ENCODE results near the gene MYG1. TPM values are rescaled to one million over a fixed set of nuclear protein-coding genes. Genes with fewer than 3 reads are reported as not detected.

MYG1 gene
- total RNA-seq, 1 donor from 2014 or later = 48.8 TPM

GRCh38 chr12:53352331-53353256 lies 53.1 kb downstream of the MYG1 start:
- Mint-ChIP-seq H3K4me1 (peaks cover 8% of the 10 kb centered on the region), H3K27me3 (ENCODE audit: insufficient read depth, low read depth) (peaks cover 7% of the 10 kb centered on the region), H3K9me3 (no peaks in the 10 kb centered on the region), H3K4me3 (no peak overlapping the region), H3K27ac (peak overlapping the region; percentile 40), H3K36me3 (no peaks in the 10 kb centered on the region)
- Histone ChIP-seq H2AFZ (replicated peaks) (peak overlapping the region; percentile 70), H3K4me1 (no peaks in the 10 kb centered on the region), H3K4me3 (no peak overlapping the region), H3K4me2 (no peak overlapping the region), H3K27me3 (no peaks in the 10 kb centered on the region), H4K20me1 (ENCODE audit: low read depth) (no peaks in the 10 kb centered on the region), H3K79me2 (ENCODE audit: low read depth) (no peaks in the 10 kb centered on the region), H3K9me3 (ENCODE audit: low read depth) (no peaks in the 10 kb centered on the region), H3K9ac (no peak overlapping the region), H3K36me3 (no peaks in the 10 kb centered on the region), H3F3A (ENCODE audit: low read depth) (no peaks in the 10 kb centered on the region), H3K27ac (no peak overlapping the region)
- DNase-seq (ENCODE audit: low spot score) = peak; percentile 89
- TF ChIP-seq EZH2phosphoT487 (IDR thresholded peaks at IDR 0.05) (no peak), CTCF (IDR thresholded peaks at IDR 0.05) (peak; percentile 91)

DNA sequence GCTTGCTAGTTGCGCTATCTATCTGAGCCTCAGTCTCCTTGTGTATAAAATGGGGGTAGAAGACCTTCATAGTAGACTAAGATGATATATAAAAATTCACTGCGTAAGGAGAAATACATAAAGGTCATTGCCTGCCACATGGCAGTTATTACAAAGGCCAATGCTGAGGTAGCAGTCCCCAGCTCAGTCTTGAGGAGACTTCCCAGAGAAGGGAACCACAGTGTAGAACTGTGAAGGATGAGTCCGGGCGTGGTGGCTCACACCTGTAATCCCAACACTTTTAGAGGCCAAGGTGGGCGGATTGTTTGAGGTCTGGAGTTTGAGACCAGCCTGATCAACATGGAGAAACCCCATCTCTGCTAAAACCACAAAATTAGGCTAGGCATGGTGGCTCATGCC lies 53.8 kb downstream of the MYG1 start:
- Mint-ChIP-seq H3K9me3 (no peaks in the 10 kb centered on the region), H3K27ac (no peak overlapping the region), H3K36me3 (no peaks in the 10 kb centered on the region), H3K4me3 (no peak overlapping the region), H3K4me1 (peaks cover 8% of the 10 kb centered on the region), H3K27me3 (ENCODE audit: insufficient read depth, low read depth) (peaks cover 7% of the 10 kb centered on the region)
- no peak overlapping the region for H3K27ac ChIP-seq
- DNase-seq (ENCODE audit: low spot score) = no peak
- H3K36me3 ChIP-seq = no peaks in the 10 kb centered on the region
- no peak overlapping the region for H3K4me3 ChIP-seq
- H4K20me1 ChIP-seq (ENCODE audit: low read depth) = no peaks in the 10 kb centered on the region
- TF ChIP-seq EZH2phosphoT487 (IDR thresholded peaks at IDR 0.05) = no peak
- TF ChIP-seq EZH2 (IDR thresholded peaks at IDR 0.05) = no peak
- no peak for TF ChIP-seq CTCF (IDR thresholded peaks at IDR 0.05)
- no peaks in the 10 kb centered on the region for H3K9me3 ChIP-seq (ENCODE audit: low read depth)
- no peak overlapping the region for H2AFZ ChIP-seq (replicated peaks)
- H3K4me1 ChIP-seq = no peaks in the 10 kb centered on the region
- no peaks in the 10 kb centered on the region for H3F3A ChIP-seq (ENCODE audit: low read depth)
- H3K27me3 ChIP-seq = no peaks in the 10 kb centered on the region
- no peaks in the 10 kb centered on the region for H3K79me2 ChIP-seq (ENCODE audit: low read depth)
- H3K9ac ChIP-seq = no peak overlapping the region
- no peak overlapping the region for H3K4me2 ChIP-seq

- peaks cover 7% of the 10 kb centered on the region for H3K27me3 Mint-ChIP-seq (ENCODE audit: insufficient read depth, low read depth)
- no peaks in the 10 kb centered on the region for H3K36me3 ChIP-seq
- no peaks in the 10 kb centered on the region for H3K4me1 ChIP-seq
- H2AFZ ChIP-seq (replicated peaks) = no peak overlapping the region
- no peak for DNase-seq (ENCODE audit: low spot score)
- no peaks in the 10 kb centered on the region for H4K20me1 ChIP-seq (ENCODE audit: low read depth)
- H3K4me3 ChIP-seq = no peak overlapping the region
- TF ChIP-seq CTCF (IDR thresholded peaks at IDR 0.05) (no peak), EZH2 (IDR thresholded peaks at IDR 0.05) (no peak), EZH2phosphoT487 (IDR thresholded peaks at IDR 0.05) (no peak)
- no peaks in the 10 kb centered on the region for H3K9me3 ChIP-seq (ENCODE audit: low read depth)
- H3K4me2 ChIP-seq = no peak overlapping the region
- no peak overlapping the region for H3K27ac Mint-ChIP-seq
- H3K9me3 Mint-ChIP-seq = no peaks in the 10 kb centered on the region
- H3K4me3 Mint-ChIP-seq = no peak overlapping the region
- H3K27ac ChIP-seq = no peak overlapping the region
- H3F3A ChIP-seq (ENCODE audit: low read depth) = no peaks in the 10 kb centered on the region
- no peaks in the 10 kb centered on the region for H3K27me3 ChIP-seq
- no peaks in the 10 kb centered on the region for H3K79me2 ChIP-seq (ENCODE audit: low read depth)
- no peaks in the 10 kb centered on the region for H3K36me3 Mint-ChIP-seq
- H3K9ac ChIP-seq = no peak overlapping the region
- H3K4me1 Mint-ChIP-seq = peaks cover 8% of the 10 kb centered on the region
Measured at GRCh38 chr12:53355121-53355520, 55.6 kb downstream of the MYG1 start.

Other genes with a start within 250 kb of the MYG1 start
- gene TNS2, start 249.6 kb upstream of the MYG1 start, total RNA-seq (ENCODE audit: low replicate concordance) = 0.24 and 0.28 TPM in 2 replicates
- gene SPRYD3, start 220.3 kb upstream of the MYG1 start, total RNA-seq (ENCODE audit: low replicate concordance) = 5.4 and 6.7 TPM in 2 replicates
- 2.5 and 2.6 TPM in 2 replicates for gene IGFBP6, start 202.0 kb upstream of the MYG1 start, total RNA-seq (ENCODE audit: low replicate concordance)
- not detected in 2 replicates for gene SOAT2, start 196.2 kb upstream of the MYG1 start, total RNA-seq (ENCODE audit: low replicate concordance)
- 38.4 and 40.4 TPM in 2 replicates for gene ZNF740, start 119.0 kb upstream of the MYG1 start, total RNA-seq (ENCODE audit: low replicate concordance)
- gene CSAD, start 118.8 kb upstream of the MYG1 start, total RNA-seq (ENCODE audit: low replicate concordance) = 26.9 and 33.0 TPM in 2 replicates
- 0.43 TPM in 1 of 2 replicates, not detected in the other for gene ITGB7, start 92.4 kb upstream of the MYG1 start, total RNA-seq (ENCODE audit: low replicate concordance)
- gene RARG, start 67.5 kb upstream of the MYG1 start, total RNA-seq (ENCODE audit: low replicate concordance) = 17.0 and 30.9 TPM in 2 replicates
- 34.3 and 54.0 TPM in 2 replicates for gene ESPL1, start 31.4 kb upstream of the MYG1 start, total RNA-seq (ENCODE audit: low replicate concordance)
- 425 and 443 TPM in 2 replicates for gene PFDN5, start 4.2 kb upstream of the MYG1 start, total RNA-seq (ENCODE audit: low replicate concordance)
- 51.0 and 105 TPM in 2 replicates for gene AAAS, start 21.9 kb downstream of the MYG1 start, total RNA-seq (ENCODE audit: low replicate concordance)
- gene SP7, start 36.7 kb downstream of the MYG1 start, total RNA-seq (ENCODE audit: low replicate concordance) = 0.74 and 0.90 TPM in 2 replicates
- 67.8 and 71.0 TPM in 2 replicates for gene SP1, start 80.5 kb downstream of the MYG1 start, total RNA-seq (ENCODE audit: low replicate concordance)
- 0.34 TPM in 1 of 2 replicates, not detected in the other for gene AMHR2, start 124.2 kb downstream of the MYG1 start, total RNA-seq (ENCODE audit: low replicate concordance)
- 52.2 and 67.2 TPM in 2 replicates for gene PRR13, start 142.0 kb downstream of the MYG1 start, total RNA-seq (ENCODE audit: low replicate concordance)
- 403 and 435 TPM in 2 replicates for gene PCBP2, start 152.4 kb downstream of the MYG1 start, total RNA-seq (ENCODE audit: low replicate concordance)
- gene MAP3K12, start 199.8 kb downstream of the MYG1 start, total RNA-seq (ENCODE audit: low replicate concordance) = 17.2 and 24.5 TPM in 2 replicates
- 32.4 and 72.4 TPM in 2 replicates for gene TARBP2, start 201.6 kb downstream of the MYG1 start, total RNA-seq (ENCODE audit: low replicate concordance)
- gene NPFF, start 207.8 kb downstream of the MYG1 start, total RNA-seq (ENCODE audit: low replicate concordance) = not detected in 2 replicates

All from neural progenitor cell (in vitro differentiated cells).